Lung (tissue), 12 donors: ENCODE data around the gene EFNA5. TPM values are rescaled to one million over a fixed set of nuclear protein-coding genes. Genes with fewer than 3 reads are reported as not detected.

Experiments
- ATAC-seq: fragments of 200-7000 bp; cut with Tn5 transposase; one replicate; pipeline ENCODE4 v1.9.1; 2020; ENCODE audit warnings: moderate number of reproducible peaks; ENCODE audit not compliant: insufficient read depth, low FRiP score
- DNase-seq, 3 donors: peaks; one replicate each; pipeline ENCODE4 v3.0.0-alpha.2; 2013 to 2017
- H3K27ac ChIP-seq, 2 donors: one replicate each; pipeline ENCODE4 v1.5.1; 2013; ENCODE audit warnings: mild to moderate bottlenecking in 2 of 2, moderate library complexity in 2 of 2, control low read depth in 1 of 2, inconsistent platforms in 1 of 2, low read depth in 1 of 2, low read length in 1 of 2
- H3K27me3 ChIP-seq, 3 donors: one replicate each; pipeline ENCODE4 v1.5.1; 2013; ENCODE audit warnings: low read length in 2 of 3; ENCODE audit not compliant: control insufficient read depth in 3 of 3, insufficient read depth in 3 of 3
- H3K36me3 ChIP-seq, 4 donors: one replicate each; pipeline ENCODE4 v1.5.1; 2013; ENCODE audit warnings: low read length in 4 of 4, mild to moderate bottlenecking in 1 of 4, moderate library complexity in 1 of 4; ENCODE audit not compliant: control insufficient read depth in 4 of 4, insufficient read depth in 4 of 4
- H3K4me1 ChIP-seq, 5 donors: one replicate each; pipeline ENCODE4 v1.5.1; 2013; ENCODE audit warnings: low read length in 5 of 5, mild to moderate bottlenecking in 2 of 5, moderate library complexity in 1 of 5; ENCODE audit not compliant: control insufficient read depth in 5 of 5, insufficient read depth in 5 of 5
- H3K4me3 ChIP-seq: one replicate; pipeline ENCODE4 v1.5.1; 2013; ENCODE audit warnings: mild to moderate bottlenecking, control low read depth, moderate library complexity
- H3K9ac ChIP-seq, 2 donors: one replicate each; pipeline ENCODE4 v1.5.1; 2013; ENCODE audit warnings: low read length in 2 of 2, control low read depth in 1 of 2; ENCODE audit not compliant: insufficient read depth in 1 of 2
- H3K9me3 ChIP-seq, 4 donors: one replicate each; pipeline ENCODE4 v1.5.1; 2013; ENCODE audit warnings: low read length in 3 of 4, mild to moderate bottlenecking in 1 of 4, moderate library complexity in 1 of 4; ENCODE audit not compliant: control insufficient read depth in 4 of 4, insufficient read depth in 3 of 4
- WGBS, 2 donors: extraction: QIAGEN DNeasy Blood & Tissue Kit; methylation state at CpG; one replicate each; pipeline ENCODE4 v1.1.7; 2013; 5-methylcytosine and 5-hydroxymethylcytosine counted together
- polyA plus RNA-seq, 2 donors: library from polyadenylated mRNA; stranded (reverse); fragments of 200-250 nt; gene quantifications; one replicate each; pipeline ENCODE4 v1.2.1, GENCODE V29; 2013
- total RNA-seq, 2 donors: library from RNA; depleted of rRNA in 1 of 2; stranded (reverse); fragments of >200 nt in 1 of 2; gene quantifications; one replicate each; pipeline ENCODE4 v1.2.1, GENCODE V29; 2014 to 2021
- TF ChIP-seq, protein P1 (sequence below): IDR thresholded peaks from 2 replicates; pipeline ENCODE4 v1.5.1; 2012; ENCODE audit warnings: mild to moderate bottlenecking; ENCODE audit errors: control extremely low read depth, extremely low read depth
- donor health status: control.
- donor health status: control.
- donor health status: Bipolar disorder and iron deficiency.
- donor health status: healthy.
- donor health status: DM: yes; HTN: yes; CAD: no.

The EFNA5 gene
- total and polyA plus RNA-seq, 4 donors, result 2.1 to 18.4 (median 7.8) TPM

DNA sequence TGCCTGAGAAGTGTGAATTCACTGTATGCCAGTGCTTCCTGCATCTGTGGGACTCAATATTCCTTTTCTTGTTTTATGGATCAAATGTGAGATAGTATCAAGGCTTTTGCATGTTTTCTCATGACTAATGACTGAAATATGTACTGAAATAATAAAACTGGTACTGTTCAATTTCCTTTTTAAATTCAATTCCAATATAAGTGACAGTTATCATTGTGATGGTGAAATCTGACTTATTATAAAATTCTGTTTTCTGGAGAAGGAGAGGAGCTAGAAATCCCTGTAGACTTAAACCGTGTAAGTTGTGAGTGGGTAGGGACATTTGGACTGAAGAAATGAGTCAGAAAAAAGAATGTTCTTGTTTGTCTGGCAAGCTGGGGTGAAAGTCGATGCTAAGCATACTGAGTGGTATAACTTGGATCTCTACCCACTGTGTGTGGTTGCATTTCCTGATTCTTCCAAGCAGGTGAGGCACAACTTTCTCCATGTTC is 245.2 kb downstream of the EFNA5 start:
- no peak overlapping the region for H3K27ac ChIP-seq
- peaks cover 0 to 6% (median 0%) of the 10 kb centered on the region in 4 donors for H3K36me3 ChIP-seq
- H3K27me3 ChIP-seq, result no peaks in the 10 kb centered on the region
- ATAC-seq (peak; percentile 44), DNase-seq (peak in 1 of 3 donors; percentile 36)
- no peak overlapping the region for H3K9ac ChIP-seq
- 38 to 74% methylated on average over 2 of the region's 2 CpGs for WGBS, 2 donors
- TF ChIP-seq, protein P1, sequence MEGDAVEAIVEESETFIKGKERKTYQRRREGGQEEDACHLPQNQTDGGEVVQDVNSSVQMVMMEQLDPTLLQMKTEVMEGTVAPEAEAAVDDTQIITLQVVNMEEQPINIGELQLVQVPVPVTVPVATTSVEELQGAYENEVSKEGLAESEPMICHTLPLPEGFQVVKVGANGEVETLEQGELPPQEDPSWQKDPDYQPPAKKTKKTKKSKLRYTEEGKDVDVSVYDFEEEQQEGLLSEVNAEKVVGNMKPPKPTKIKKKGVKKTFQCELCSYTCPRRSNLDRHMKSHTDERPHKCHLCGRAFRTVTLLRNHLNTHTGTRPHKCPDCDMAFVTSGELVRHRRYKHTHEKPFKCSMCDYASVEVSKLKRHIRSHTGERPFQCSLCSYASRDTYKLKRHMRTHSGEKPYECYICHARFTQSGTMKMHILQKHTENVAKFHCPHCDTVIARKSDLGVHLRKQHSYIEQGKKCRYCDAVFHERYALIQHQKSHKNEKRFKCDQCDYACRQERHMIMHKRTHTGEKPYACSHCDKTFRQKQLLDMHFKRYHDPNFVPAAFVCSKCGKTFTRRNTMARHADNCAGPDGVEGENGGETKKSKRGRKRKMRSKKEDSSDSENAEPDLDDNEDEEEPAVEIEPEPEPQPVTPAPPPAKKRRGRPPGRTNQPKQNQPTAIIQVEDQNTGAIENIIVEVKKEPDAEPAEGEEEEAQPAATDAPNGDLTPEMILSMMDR, result no peak
- H3K4me1 ChIP-seq, result peaks cover 0 to 13% (median 5%) of the 10 kb centered on the region in 5 donors
- H3K9me3 ChIP-seq, result no peaks in the 10 kb centered on the region
- no peak overlapping the region for H3K4me3 ChIP-seq

DNA sequence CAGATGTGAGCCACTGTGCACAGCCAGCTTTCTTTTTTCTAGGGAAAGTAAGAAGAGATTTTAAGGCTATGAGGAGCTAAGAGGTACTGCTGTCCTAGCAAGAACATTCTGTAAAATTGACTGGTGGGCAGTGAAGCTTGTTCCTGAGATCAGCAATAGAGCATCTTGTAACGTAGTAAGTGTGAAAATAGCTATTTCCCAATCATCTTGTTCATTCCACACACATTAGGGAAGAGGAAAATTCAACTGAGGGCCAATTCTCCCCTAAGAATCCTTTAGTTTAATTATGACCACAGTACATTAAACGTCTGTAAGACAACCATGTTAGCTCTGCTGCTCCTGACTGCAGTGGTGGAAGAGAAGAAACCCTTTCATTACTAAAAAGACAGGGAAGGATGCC is 246.2 kb downstream of the EFNA5 start:
- WGBS, 2 donors, result 66 to 73% methylated on average over 2 of the region's 2 CpGs
- no peak for ATAC-seq

DNA sequence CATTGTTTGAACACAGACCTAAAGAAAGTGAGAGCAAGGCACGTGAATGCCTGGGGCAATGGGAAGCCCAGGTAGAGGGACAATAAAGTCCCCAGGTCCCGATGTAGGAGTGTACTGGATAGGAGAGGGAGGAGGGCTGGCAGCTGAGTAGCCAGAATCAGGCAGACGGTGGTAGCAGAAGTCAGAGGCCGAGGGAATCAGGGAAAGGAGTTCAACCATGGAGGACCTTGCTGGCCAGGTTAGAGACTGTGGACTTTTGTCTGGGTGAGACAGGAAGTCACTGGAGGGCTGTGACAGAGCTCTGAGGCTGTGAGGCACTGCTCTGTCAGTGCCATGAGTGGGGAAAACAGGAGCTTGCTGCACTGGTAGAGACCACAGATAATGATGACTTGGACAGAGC is 248.2 kb downstream of the EFNA5 start:
- Histone ChIP-seq H3K36me3 (peaks cover 0 to 6% (median 0%) of the 10 kb centered on the region in 4 donors), H3K4me1 (peaks cover 0 to 16% (median 8%) of the 10 kb centered on the region in 5 donors), H3K27ac (no peak overlapping the region), H3K4me3 (no peak overlapping the region), H3K27me3 (no peaks in the 10 kb centered on the region), H3K9ac (no peak overlapping the region), H3K9me3 (no peaks in the 10 kb centered on the region)
- 79 to 85% methylated on average over 4 of the region's 4 CpGs for WGBS, 2 donors
- no peak for ATAC-seq
- DNase-seq, result no peak
- TF ChIP-seq, protein P1, result no peak

More for the DNA sequence above, 246.2 kb downstream of the EFNA5 start:
- Histone ChIP-seq H3K27ac (no peak overlapping the region), H3K36me3 (peaks cover 0 to 6% (median 0%) of the 10 kb centered on the region in 4 donors), H3K4me1 (peaks cover 0 to 13% (median 2%) of the 10 kb centered on the region in 5 donors), H3K9ac (no peak overlapping the region), H3K27me3 (no peaks in the 10 kb centered on the region), H3K4me3 (no peak overlapping the region), H3K9me3 (no peaks in the 10 kb centered on the region)
- TF ChIP-seq, protein P1, result no peak
- DNase-seq, result peak in 1 of 3 donors; percentile 36

DNA sequence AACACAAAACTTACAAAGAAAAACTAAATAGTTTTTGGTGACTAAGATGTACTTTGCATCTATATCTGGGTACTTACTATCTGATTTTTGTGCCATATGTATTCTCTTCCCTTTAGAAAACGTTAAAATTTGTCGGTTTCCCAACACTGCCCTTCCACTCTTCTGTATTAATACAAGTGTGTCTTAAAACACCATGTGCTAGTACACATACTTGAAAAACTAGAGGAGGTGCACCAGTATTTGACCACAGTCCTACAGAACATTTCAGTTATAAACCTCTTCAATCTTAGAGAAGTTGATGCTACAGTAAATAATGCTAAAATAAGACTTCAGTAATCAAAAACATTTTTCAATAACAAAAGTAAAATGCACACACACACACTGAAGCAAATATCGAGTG is 251.2 kb downstream of the EFNA5 start:
- no peak overlapping the region for H3K4me3 ChIP-seq
- H3K4me1 ChIP-seq, result peaks cover 0 to 19% (median 8%) of the 10 kb centered on the region in 5 donors
- no peak for DNase-seq
- no peaks in the 10 kb centered on the region for H3K36me3 ChIP-seq
- H3K27ac ChIP-seq, result no peak overlapping the region
- ATAC-seq, result no peak
- no peak overlapping the region for H3K9ac ChIP-seq
- no peaks in the 10 kb centered on the region for H3K9me3 ChIP-seq
- TF ChIP-seq, protein P1, result no peak
- no peaks in the 10 kb centered on the region for H3K27me3 ChIP-seq
- 39 to 78% methylated on average over 3 of the region's 3 CpGs for WGBS, 2 donors
